Measurements from ENCODE around the gene GCHFR.

DNA sequence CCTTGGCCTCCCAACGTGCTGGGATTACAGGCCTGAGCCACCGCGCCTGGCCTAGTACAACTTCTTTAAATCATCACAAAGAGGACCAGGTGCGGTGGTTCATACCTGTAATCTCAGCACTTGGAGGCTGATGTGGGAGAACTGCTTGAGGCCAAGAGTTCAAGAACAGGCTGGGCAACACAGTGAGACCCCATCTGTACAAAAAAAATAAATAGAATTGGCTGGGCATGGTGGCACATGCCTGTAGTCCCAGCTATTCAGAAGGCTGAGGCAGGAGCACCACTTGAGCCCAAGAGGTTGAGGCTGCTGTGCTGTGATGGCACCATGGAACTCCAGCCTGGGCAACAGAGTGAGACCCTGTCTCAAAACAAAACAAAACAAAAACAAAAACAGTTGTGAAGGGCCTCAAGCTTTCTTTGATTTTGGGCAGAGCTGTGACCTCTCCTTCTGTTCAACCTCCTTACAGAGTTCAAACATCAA is 14.7 kb upstream of the GCHFR start:
- TF ChIP-seq, protein P1, sequence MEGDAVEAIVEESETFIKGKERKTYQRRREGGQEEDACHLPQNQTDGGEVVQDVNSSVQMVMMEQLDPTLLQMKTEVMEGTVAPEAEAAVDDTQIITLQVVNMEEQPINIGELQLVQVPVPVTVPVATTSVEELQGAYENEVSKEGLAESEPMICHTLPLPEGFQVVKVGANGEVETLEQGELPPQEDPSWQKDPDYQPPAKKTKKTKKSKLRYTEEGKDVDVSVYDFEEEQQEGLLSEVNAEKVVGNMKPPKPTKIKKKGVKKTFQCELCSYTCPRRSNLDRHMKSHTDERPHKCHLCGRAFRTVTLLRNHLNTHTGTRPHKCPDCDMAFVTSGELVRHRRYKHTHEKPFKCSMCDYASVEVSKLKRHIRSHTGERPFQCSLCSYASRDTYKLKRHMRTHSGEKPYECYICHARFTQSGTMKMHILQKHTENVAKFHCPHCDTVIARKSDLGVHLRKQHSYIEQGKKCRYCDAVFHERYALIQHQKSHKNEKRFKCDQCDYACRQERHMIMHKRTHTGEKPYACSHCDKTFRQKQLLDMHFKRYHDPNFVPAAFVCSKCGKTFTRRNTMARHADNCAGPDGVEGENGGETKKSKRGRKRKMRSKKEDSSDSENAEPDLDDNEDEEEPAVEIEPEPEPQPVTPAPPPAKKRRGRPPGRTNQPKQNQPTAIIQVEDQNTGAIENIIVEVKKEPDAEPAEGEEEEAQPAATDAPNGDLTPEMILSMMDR (IDR thresholded peaks at IDR 0.05) = no peak
- no peak for TF ChIP-seq POLR2A (IDR thresholded peaks at IDR 0.05)

Measured in transverse colon (tissue), 3 donors.